Transverse colon (tissue), 1 donor: ENCODE measurements around the gene CCDC47.

Experiments
- EP300 ChIP-seq: sonication (generic); formaldehyde crosslinking; IDR thresholded peaks from one replicate; pipeline ENCODE4 v1.6.1; 2017; ENCODE audit warnings: antibody characterized with exemption, low read depth
- POLR2A ChIP-seq: fragments of 450-650 bp; IDR thresholded peaks from one replicate; pipeline ENCODE4 v1.6.1; 2016; ENCODE audit warnings: antibody characterized with exemption, mild to moderate bottlenecking, moderate library complexity

GRCh38 chr17:63707151-63707550, 66.2 kb downstream of the CCDC47 start:
- TF ChIP-seq EP300 (no peak), POLR2A (no peak)
